ENCODE measurements around the gene INPP5K. TPM values are rescaled to one million over a fixed set of nuclear protein-coding genes. Genes with fewer than 3 reads are reported as not detected.
"Not testable (repeated sequence)": the region's sequence is repeated elsewhere in the genome, so short reads cannot be mapped to it uniquely, and the experiment has no call there.

The INPP5K gene
- total RNA-seq, 1 experiment from 2014 or later, result 29.4 TPM

- peak overlapping the region; percentile 56 for H4K91ac ChIP-seq (ENCODE audit: insufficient read length, low read depth, low read length)
- TF ChIP-seq CTCF (conservative IDR thresholded peaks at IDR 0.05), result no peak
- peak overlapping the region in 2 of 3 experiments; percentile 13 to 84; a peak in 2 of 7 replicates for H3K27ac Mint-ChIP-seq
- no peak overlapping the region for H4K8ac ChIP-seq (replicated peaks; ENCODE audit: insufficient read length, low read depth, low read length)
- no peak overlapping the region for H4K5ac ChIP-seq (ENCODE audit: insufficient read length, low read depth, low read length)
- H3K4me2 ChIP-seq (ENCODE audit: insufficient read depth, insufficient read length, low read length), result no peak overlapping the region
- peaks cover 16% of the 10 kb centered on the region for H3K27me3 Mint-ChIP-seq (ENCODE audit: low read depth)
- H3K79me1 ChIP-seq (ENCODE audit: insufficient read depth, low read depth, low read length, poor library complexity, severe bottlenecking), result peaks cover 11% of the 10 kb centered on the region
- H3K4ac ChIP-seq (ENCODE audit: low read depth, low read length), result no peak overlapping the region
- no peak overlapping the region for H2AFZ ChIP-seq (ENCODE audit: low read length)
- no peaks in the 10 kb centered on the region for H4K20me1 ChIP-seq (ENCODE audit: control insufficient read depth, insufficient read depth, insufficient read length)
- H3K18ac ChIP-seq (ENCODE audit: insufficient read length, low read depth, low read length), result no peak overlapping the region
- H2AK5ac ChIP-seq (ENCODE audit: insufficient read length, low read length), result no peak overlapping the region
- peaks cover 0 to 4% of the 10 kb centered on the region in 2 experiments; a peak in 1 of 5 replicates for H3K9me3 Mint-ChIP-seq
- peaks cover 34% of the 10 kb centered on the region in 2 experiments for H3K4me1 Mint-ChIP-seq
- no peak overlapping the region for H3K9ac ChIP-seq (ENCODE audit: extremely low read depth, insufficient read length, low read length)
- H3K27ac ChIP-seq (ENCODE audit: insufficient read length, low read depth, low read length), result no peak overlapping the region
- peak overlapping the region; percentile 31 to 52 for H3K4me3 Mint-ChIP-seq
- H3K56ac ChIP-seq (ENCODE audit: insufficient read length, low read depth, low read length), result no peak overlapping the region
- no peak overlapping the region for H3K14ac ChIP-seq (ENCODE audit: insufficient read depth, low read length)
- peaks cover 17% of the 10 kb centered on the region; the same call in 1 of the 2 replicates for H3K79me2 ChIP-seq (ENCODE audit: insufficient read depth, low read length)
- H3K23me2 ChIP-seq (ENCODE audit: insufficient read length, low read depth, low read length, poor library complexity, severe bottlenecking), result peaks cover 8% of the 10 kb centered on the region
- H3K23ac ChIP-seq (ENCODE audit: insufficient read length, low read depth, low read length), result no peak overlapping the region
- no CpG with 5 or more reads among the region's 19 CpGs for WGBS (ENCODE audit: extremely low coverage, insufficient read length, low lambda C conversion rate)
- no peak overlapping the region for H3T11ph ChIP-seq (ENCODE audit: low read length)
- no peak for DNase-seq
- H3K9me3 ChIP-seq (ENCODE audit: control insufficient read depth, low read depth, low read length), result no peaks in the 10 kb centered on the region
- no peak overlapping the region for H2BK5ac ChIP-seq (ENCODE audit: insufficient read length, low read length)
- H2BK12ac ChIP-seq (ENCODE audit: insufficient read length, low read depth, low read length), result no peak overlapping the region
- H2BK20ac ChIP-seq (ENCODE audit: low read depth, low read length, poor library complexity, severe bottlenecking), result no peak overlapping the region
- H3K4me1 ChIP-seq (ENCODE audit: insufficient read depth, low read length), result peaks cover 13% of the 10 kb centered on the region; the same call in 1 of the 2 replicates
- peaks cover 0 to 3% (median 0%) of the 10 kb centered on the region in 3 experiments; a peak in 1 of 7 replicates for H3K36me3 Mint-ChIP-seq (ENCODE audit: insufficient read depth in 1 of 3, low read depth in 3 of 3)
- no peak overlapping the region for H2BK15ac ChIP-seq (ENCODE audit: low read depth, low read length)
- no peaks in the 10 kb centered on the region for H3K27me3 ChIP-seq (ENCODE audit: insufficient read depth, low read length)
- no peak overlapping the region for H2BK120ac ChIP-seq (ENCODE audit: low read depth, low read length, poor library complexity, severe bottlenecking)
These were observed 47.6 kb upstream of the INPP5K start for GRCh38 chr17:1563786-1564613.

- H3K27ac ChIP-seq (ENCODE audit: insufficient read length, low read depth, low read length); H3K18ac ChIP-seq (ENCODE audit: insufficient read length, low read depth, low read length); H4K8ac ChIP-seq (replicated peaks; ENCODE audit: insufficient read length, low read depth, low read length); H3K9me3 ChIP-seq (ENCODE audit: control insufficient read depth, low read depth, low read length); H3K14ac ChIP-seq (ENCODE audit: insufficient read depth, low read length); H2BK5ac ChIP-seq (ENCODE audit: insufficient read length, low read length); H2BK12ac ChIP-seq (ENCODE audit: insufficient read length, low read depth, low read length); H3K9me3 Mint-ChIP-seq; DNase-seq; H2BK120ac ChIP-seq (ENCODE audit: low read depth, low read length, poor library complexity, severe bottlenecking); H3K27me3 ChIP-seq (ENCODE audit: insufficient read depth, low read length); H3K56ac ChIP-seq (ENCODE audit: insufficient read length, low read depth, low read length); H3T11ph ChIP-seq (ENCODE audit: low read length); H4K20me1 ChIP-seq (ENCODE audit: control insufficient read depth, insufficient read depth, insufficient read length); H3K23ac ChIP-seq (ENCODE audit: insufficient read length, low read depth, low read length); H2BK15ac ChIP-seq (ENCODE audit: low read depth, low read length); H2BK20ac ChIP-seq (ENCODE audit: low read depth, low read length, poor library complexity, severe bottlenecking); H3K9ac ChIP-seq (ENCODE audit: extremely low read depth, insufficient read length, low read length); H3K4me2 ChIP-seq (ENCODE audit: insufficient read depth, insufficient read length, low read length); H2AFZ ChIP-seq (ENCODE audit: low read length); H4K5ac ChIP-seq (ENCODE audit: insufficient read length, low read depth, low read length); H3K23me2 ChIP-seq (ENCODE audit: insufficient read length, low read depth, low read length, poor library complexity, severe bottlenecking); H3K36me3 Mint-ChIP-seq (ENCODE audit: insufficient read depth in 1 of 3, low read depth in 3 of 3); H2AK5ac ChIP-seq (ENCODE audit: insufficient read length, low read length); H3K4ac ChIP-seq (ENCODE audit: low read depth, low read length): not testable (repeated sequence)
- Mint-ChIP-seq H3K4me3 (peak overlapping the region; percentile 31 to 73), H3K27me3 (ENCODE audit: low read depth) (peaks cover 16% of the 10 kb centered on the region), H3K27ac (peak overlapping the region in 1 of 3 experiments; percentile 84; a peak in 1 of 7 replicates), H3K4me1 (peaks cover 30 to 33% of the 10 kb centered on the region in 2 experiments)
- no CpG with 5 or more reads among the region's 15 CpGs for WGBS (ENCODE audit: extremely low coverage, insufficient read length, low lambda C conversion rate)
- H4K91ac ChIP-seq (ENCODE audit: insufficient read length, low read depth, low read length), result peak overlapping the region; percentile 56
- H3K4me1 ChIP-seq (ENCODE audit: insufficient read depth, low read length), result peaks cover 11% of the 10 kb centered on the region; the same call in 1 of the 2 replicates
- H3K79me2 ChIP-seq (ENCODE audit: insufficient read depth, low read length), result peaks cover 17% of the 10 kb centered on the region; the same call in 1 of the 2 replicates
- H3K79me1 ChIP-seq (ENCODE audit: insufficient read depth, low read depth, low read length, poor library complexity, severe bottlenecking), result peaks cover 11% of the 10 kb centered on the region
These were observed 47.0 kb upstream of the INPP5K start for GRCh38 chr17:1563471-1563785.

Measured in H9 (cell line).